HEK293 (cell line): ENCODE results near the gene ABHD8.

Experiments
- BCL11B ChIP-seq: fragments of 450-650 bp; formaldehyde crosslinking; IDR thresholded peaks from 2 replicates; pipeline ENCODE4 v1.5.1; 2016; ENCODE audit warnings: low read depth, missing biosample characterization, missing genetic modification characterization
- GLIS2 ChIP-seq: fragments of 450-650 bp; formaldehyde crosslinking; IDR thresholded peaks from 2 replicates; pipeline ENCODE4 v1.5.1; 2016; ENCODE audit warnings: missing biosample characterization, missing genetic modification characterization
- KLF10 ChIP-seq: fragments of 450-650 bp; IDR thresholded peaks from 2 replicates; pipeline ENCODE4 v1.5.1; 2018; ENCODE audit warnings: missing biosample characterization, mild to moderate bottlenecking, missing genetic modification characterization
- KLF16 ChIP-seq: fragments of 450-650 bp; formaldehyde crosslinking; IDR thresholded peaks from 2 replicates; pipeline ENCODE4 v1.5.1; 2017; ENCODE audit warnings: missing biosample characterization, missing genetic modification characterization
- PRDM1 ChIP-seq: fragments of 450-650 bp; formaldehyde crosslinking; IDR thresholded peaks from 2 replicates; pipeline ENCODE4; 2016; ENCODE audit warnings: missing biosample characterization, missing genetic modification characterization
- SALL2 ChIP-seq: fragments of 450-650 bp; formaldehyde crosslinking; IDR thresholded peaks from 2 replicates; pipeline ENCODE4 v1.5.0; 2017; ENCODE audit warnings: missing biosample characterization, mild to moderate bottlenecking, missing genetic modification characterization, borderline replicate concordance
- SETDB1 ChIP-seq: IDR thresholded peaks from one replicate; pipeline ENCODE4 v1.6.1; 2017; ENCODE audit warnings: mild to moderate bottlenecking, low read length, moderate library complexity, mixed read lengths; ENCODE audit not compliant: insufficient read length
- WT1 ChIP-seq: fragments of 450-650 bp; formaldehyde crosslinking; IDR thresholded peaks from 2 replicates; pipeline ENCODE4 v1.5.1; 2016; ENCODE audit warnings: missing biosample characterization, missing genetic modification characterization
- YY2 ChIP-seq: fragments of 450-650 bp; formaldehyde crosslinking; IDR thresholded peaks from 2 replicates; pipeline ENCODE4 v1.5.1; 2016; ENCODE audit warnings: missing biosample characterization, missing genetic modification characterization
- ZBTB10 ChIP-seq: fragments of 450-650 bp; formaldehyde crosslinking; IDR thresholded peaks from 2 replicates; pipeline ENCODE4 v1.5.1; 2016; ENCODE audit warnings: missing biosample characterization, missing genetic modification characterization
- ZBTB17 ChIP-seq: fragments of 450-650 bp; formaldehyde crosslinking; IDR thresholded peaks from 2 replicates; pipeline ENCODE4 v1.5.1; 2016; ENCODE audit warnings: missing biosample characterization, missing genetic modification characterization
- ZBTB21 ChIP-seq: fragments of 450-650 bp; formaldehyde crosslinking; IDR thresholded peaks from 2 replicates; pipeline ENCODE4 v1.5.1; 2017; ENCODE audit warnings: missing biosample characterization, missing genetic modification characterization
- ZBTB26 ChIP-seq: fragments of 450-650 bp; formaldehyde crosslinking; optimal IDR thresholded peaks from 2 replicates; pipeline ENCODE3; 2016; ENCODE audit warnings: missing biosample characterization, mild to moderate bottlenecking, missing genetic modification characterization
- ZBTB48 ChIP-seq: fragments of 450-650 bp; formaldehyde crosslinking; IDR thresholded peaks from 2 replicates; pipeline ENCODE4 v1.5.1; 2016; ENCODE audit warnings: missing biosample characterization, missing genetic modification characterization
- ZBTB7A ChIP-seq: fragments of 450-650 bp; formaldehyde crosslinking; IDR thresholded peaks from 2 replicates; pipeline ENCODE4 v1.5.1; 2016; ENCODE audit warnings: low read depth, missing biosample characterization, missing genetic modification characterization
- ZFP37 ChIP-seq: fragments of 450-650 bp; formaldehyde crosslinking; IDR thresholded peaks from 2 replicates; pipeline ENCODE4 v1.5.1; 2016; ENCODE audit warnings: missing biosample characterization, missing genetic modification characterization
- ZFP41 ChIP-seq: fragments of 450-650 bp; formaldehyde crosslinking; IDR thresholded peaks from 2 replicates; pipeline ENCODE4 v1.5.1; 2016; ENCODE audit warnings: missing biosample characterization, missing genetic modification characterization, borderline replicate concordance
- ZNF132 ChIP-seq: fragments of 450-650 bp; formaldehyde crosslinking; IDR thresholded peaks from 2 replicates; pipeline ENCODE4 v1.5.1; 2017; ENCODE audit warnings: missing biosample characterization, missing genetic modification characterization, borderline replicate concordance
- ZNF140 ChIP-seq: fragments of 450-650 bp; formaldehyde crosslinking; IDR thresholded peaks from 2 replicates; pipeline ENCODE4 v1.5.1; 2016; ENCODE audit warnings: missing biosample characterization, missing genetic modification characterization
- ZNF169 ChIP-seq: fragments of 450-650 bp; formaldehyde crosslinking; IDR thresholded peaks from 2 replicates; pipeline ENCODE4 v1.5.1; 2016; ENCODE audit warnings: missing biosample characterization, missing genetic modification characterization
- ZNF211 ChIP-seq: fragments of 450-650 bp; formaldehyde crosslinking; IDR thresholded peaks from 2 replicates; pipeline ENCODE4 v1.5.1; 2016; ENCODE audit warnings: low read depth, missing biosample characterization, missing genetic modification characterization
- ZNF221 ChIP-seq: fragments of 450-650 bp; formaldehyde crosslinking; IDR thresholded peaks from 2 replicates; pipeline ENCODE4 v1.5.1; 2017; ENCODE audit warnings: missing biosample characterization, missing genetic modification characterization, borderline replicate concordance
- ZNF302 ChIP-seq: fragments of 450-650 bp; formaldehyde crosslinking; IDR thresholded peaks from 2 replicates; pipeline ENCODE4 v1.5.1; 2016; ENCODE audit warnings: missing biosample characterization, missing genetic modification characterization, low read depth
- ZNF391 ChIP-seq: fragments of 450-650 bp; formaldehyde crosslinking; IDR thresholded peaks from 2 replicates; pipeline ENCODE4 v1.5.1; 2016; ENCODE audit warnings: low read depth, missing biosample characterization, missing genetic modification characterization, borderline replicate concordance
- ZNF404 ChIP-seq: fragments of 450-650 bp; formaldehyde crosslinking; IDR thresholded peaks from 2 replicates; pipeline ENCODE4 v1.5.1; 2017; ENCODE audit warnings: missing biosample characterization, missing genetic modification characterization
- ZNF426 ChIP-seq: fragments of 450-650 bp; formaldehyde crosslinking; IDR thresholded peaks from 2 replicates; pipeline ENCODE4 v1.5.1; 2017; ENCODE audit warnings: missing biosample characterization, missing genetic modification characterization, mild to moderate bottlenecking, inconsistent platforms, moderate library complexity
- ZNF510 ChIP-seq: fragments of 450-650 bp; formaldehyde crosslinking; IDR thresholded peaks from 2 replicates; pipeline ENCODE4 v1.5.1; 2018; ENCODE audit warnings: mild to moderate bottlenecking, missing genetic modification characterization, missing biosample characterization; ENCODE audit not compliant: insufficient replicate concordance
- ZNF558 ChIP-seq: fragments of 450-650 bp; formaldehyde crosslinking; IDR thresholded peaks from 2 replicates; pipeline ENCODE4 v1.5.1; 2016; ENCODE audit warnings: missing biosample characterization, missing genetic modification characterization
- ZNF600 ChIP-seq: fragments of 450-650 bp; formaldehyde crosslinking; IDR thresholded peaks from 2 replicates; pipeline ENCODE4 v1.5.1; 2016; ENCODE audit warnings: missing biosample characterization, missing genetic modification characterization
- ZNF610 ChIP-seq: fragments of 450-650 bp; formaldehyde crosslinking; IDR thresholded peaks from 2 replicates; pipeline ENCODE4 v1.5.1; 2016; ENCODE audit warnings: missing biosample characterization, missing genetic modification characterization, borderline replicate concordance
- ZNF621 ChIP-seq: fragments of 450-650 bp; formaldehyde crosslinking; IDR thresholded peaks from 2 replicates; pipeline ENCODE4 v1.5.1; 2017; ENCODE audit warnings: missing biosample characterization, missing genetic modification characterization
- ZNF626 ChIP-seq: fragments of 450-650 bp; sonication (Bioruptor Pico); formaldehyde crosslinking; IDR thresholded peaks from 2 replicates; pipeline ENCODE4 v1.5.1; 2018; ENCODE audit warnings: missing biosample characterization, missing genetic modification characterization, inconsistent platforms
- ZNF654 ChIP-seq: fragments of 450-650 bp; formaldehyde crosslinking; IDR thresholded peaks from 2 replicates; pipeline ENCODE4 v1.5.1; 2016; ENCODE audit warnings: low read depth, missing biosample characterization, missing genetic modification characterization
- ZNF776 ChIP-seq: fragments of 450-650 bp; formaldehyde crosslinking; IDR thresholded peaks from 2 replicates; pipeline ENCODE4 v1.5.0; 2017; ENCODE audit warnings: missing biosample characterization, missing genetic modification characterization, borderline replicate concordance
- ZNF785 ChIP-seq: fragments of 450-650 bp; formaldehyde crosslinking; IDR thresholded peaks from 2 replicates; pipeline ENCODE4 v1.5.1; 2016; ENCODE audit warnings: missing biosample characterization, missing genetic modification characterization
- TF ChIP-seq, protein P1 (sequence below): fragments of 450-650 bp; formaldehyde crosslinking; IDR thresholded peaks from 2 replicates; pipeline ENCODE4 v1.5.1; 2016; ENCODE audit warnings: missing biosample characterization, missing genetic modification characterization

ABHD8 gene

GRCh38 chr19:17309198-17309964, 6.2 kb upstream of the ABHD8 start, which contains the start of gene DDA1 (continued):
- TF ChIP-seq, protein P1, sequence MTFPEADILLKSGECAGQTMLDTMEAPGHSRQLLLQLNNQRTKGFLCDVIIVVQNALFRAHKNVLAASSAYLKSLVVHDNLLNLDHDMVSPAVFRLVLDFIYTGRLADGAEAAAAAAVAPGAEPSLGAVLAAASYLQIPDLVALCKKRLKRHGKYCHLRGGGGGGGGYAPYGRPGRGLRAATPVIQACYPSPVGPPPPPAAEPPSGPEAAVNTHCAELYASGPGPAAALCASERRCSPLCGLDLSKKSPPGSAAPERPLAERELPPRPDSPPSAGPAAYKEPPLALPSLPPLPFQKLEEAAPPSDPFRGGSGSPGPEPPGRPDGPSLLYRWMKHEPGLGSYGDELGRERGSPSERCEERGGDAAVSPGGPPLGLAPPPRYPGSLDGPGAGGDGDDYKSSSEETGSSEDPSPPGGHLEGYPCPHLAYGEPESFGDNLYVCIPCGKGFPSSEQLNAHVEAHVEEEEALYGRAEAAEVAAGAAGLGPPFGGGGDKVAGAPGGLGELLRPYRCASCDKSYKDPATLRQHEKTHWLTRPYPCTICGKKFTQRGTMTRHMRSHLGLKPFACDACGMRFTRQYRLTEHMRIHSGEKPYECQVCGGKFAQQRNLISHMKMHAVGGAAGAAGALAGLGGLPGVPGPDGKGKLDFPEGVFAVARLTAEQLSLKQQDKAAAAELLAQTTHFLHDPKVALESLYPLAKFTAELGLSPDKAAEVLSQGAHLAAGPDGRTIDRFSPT (tag by site-specific recombination): no peak; the same call in 1 of the 2 replicates
- TF ChIP-seq KLF16 (tag by site-specific recombination) (peak; percentile 91), YY2 (tag by site-specific recombination) (peak; percentile 91), ZNF621 (tag by site-specific recombination) (no peak), PRDM1 (tag by site-specific recombination) (no peak), ZNF221 (tag by site-specific recombination) (no peak), GLIS2 (peak; percentile 72), ZBTB10 (tag by site-specific recombination) (peak; percentile 78), ZNF211 (tag by site-specific recombination) (no peak), ZNF426 (tag by site-specific recombination) (no peak), ZNF140 (tag by site-specific recombination) (no peak), ZNF404 (tag by site-specific recombination) (no peak), ZNF391 (tag by site-specific recombination) (no peak; the same call in 1 of the 2 replicates), ZNF169 (no peak), ZFP37 (tag by site-specific recombination) (0 out of 2 replicates have a peak, but pooled peaks have one; percentile 23), ZBTB7A (tag by site-specific recombination) (peak; percentile 93), ZFP41 (tag by site-specific recombination) (no peak), ZNF302 (no peak), WT1 (tag by site-specific recombination) (0 out of 2 replicates have a peak, but pooled peaks have one; percentile 10), KLF10 (tag by site-specific recombination) (peak; percentile 93), ZNF626 (tag by site-specific recombination) (no peak), ZNF558 (no peak), SETDB1 (no peak), ZNF132 (tag by site-specific recombination) (no peak), BCL11B (tag by site-specific recombination) (peak; percentile 92), ZBTB48 (tag by site-specific recombination) (peak; percentile 90), ZNF610 (tag by site-specific recombination) (no peak; the same call in 1 of the 2 replicates), ZNF600 (tag by site-specific recombination) (no peak), SALL2 (tag by site-specific recombination) (no peak), ZNF785 (no peak), ZNF776 (no peak), ZNF654 (no peak), ZNF510 (tag by site-specific recombination) (no peak), ZBTB17 (tag by site-specific recombination) (0 out of 2 replicates have a peak, but pooled peaks have one; percentile 24), ZBTB26 (tag by site-specific recombination) (no peak), ZBTB21 (tag by site-specific recombination) (peak; percentile 34; the same call in 1 of the 2 replicates)
